ENCODE data around the gene DDX49. TPM values are rescaled to one million over a fixed set of nuclear protein-coding genes. Genes with fewer than 3 reads are reported as not detected.

DDX49 gene
- total RNA-seq, 3 donors from 2014 or later (not counting 1 experiment from before 2014, with no cell fraction given) = 59.3 to 66.9 (median 62.9) TPM

GRCh38 chr19:18878058-18878797 lies 41.3 kb upstream of the DDX49 start:
- H3K27ac Mint-ChIP-seq = no peak overlapping the region
- H3K9me3 ChIP-seq (ENCODE audit: control insufficient read depth, insufficient read depth, low read length) = no peaks in the 10 kb centered on the region
- no peaks in the 10 kb centered on the region for H3K9me3 Mint-ChIP-seq
- no peaks in the 10 kb centered on the region for H3K4me1 ChIP-seq (ENCODE audit: control insufficient read depth, insufficient read depth, low read length)
- H3K27ac ChIP-seq (ENCODE audit: low read length) = no peak overlapping the region
- H3K4me1 Mint-ChIP-seq = peaks cover 0 to 2% of the 10 kb centered on the region in 2 donors
- no peak for DNase-seq
- no peaks in the 10 kb centered on the region for H3K36me3 Mint-ChIP-seq
- H3K36me3 ChIP-seq (ENCODE audit: control insufficient read depth, insufficient read depth, low read length) = no peaks in the 10 kb centered on the region
- no peak overlapping the region for H3K4me3 ChIP-seq (ENCODE audit: low read length)
- no peaks in the 10 kb centered on the region for H3K27me3 Mint-ChIP-seq (ENCODE audit: low read depth in 2 of 2)
- H3K27me3 ChIP-seq (ENCODE audit: control insufficient read depth, insufficient read depth, low read length) = no peaks in the 10 kb centered on the region
- no peak for TF ChIP-seq CTCF (IDR thresholded peaks at IDR 0.05)
- 94% methylated on average over 25 of the region's 25 CpGs for WGBS (ENCODE audit: insufficient coverage)
- no peak for ATAC-seq
- intact Hi-C loops (cut with micrococcal nuclease) = no loop called here
- no peak overlapping the region for H3K4me3 Mint-ChIP-seq

- TF ChIP-seq CTCF (IDR thresholded peaks at IDR 0.05) = no peak
Measured at GRCh38 chr19:18878858-18879578, 40.5 kb upstream of the DDX49 start.

GRCh38 chr19:18879579-18880373 lies 39.7 kb upstream of the DDX49 start:
- Mint-ChIP-seq H3K36me3 (no peaks in the 10 kb centered on the region), H3K4me1 (peaks cover 0 to 4% of the 10 kb centered on the region in 2 donors), H3K9me3 (no peaks in the 10 kb centered on the region), H3K4me3 (no peak overlapping the region), H3K27me3 (ENCODE audit: low read depth in 2 of 2) (no peaks in the 10 kb centered on the region), H3K27ac (no peak overlapping the region)
- Histone ChIP-seq H3K27ac (ENCODE audit: low read length) (no peak overlapping the region), H3K36me3 (ENCODE audit: control insufficient read depth, insufficient read depth, low read length) (no peaks in the 10 kb centered on the region), H3K27me3 (ENCODE audit: control insufficient read depth, insufficient read depth, low read length) (no peaks in the 10 kb centered on the region), H3K4me1 (ENCODE audit: control insufficient read depth, insufficient read depth, low read length) (no peaks in the 10 kb centered on the region), H3K4me3 (ENCODE audit: low read length) (no peak overlapping the region), H3K9me3 (ENCODE audit: control insufficient read depth, insufficient read depth, low read length) (no peaks in the 10 kb centered on the region)
- ATAC-seq = peak; percentile 46 to 81 (median 76)
- DNase-seq = peak in 1 of 2 donors; percentile 52
- intact Hi-C loops (cut with micrococcal nuclease) = no loop called here
- WGBS (ENCODE audit: insufficient coverage) = 73% methylated on average over 13 of the region's 13 CpGs
- no peak for TF ChIP-seq CTCF (IDR thresholded peaks at IDR 0.05)

More at GRCh38 chr19:18878858-18879578, 40.5 kb upstream of the DDX49 start:
- WGBS (ENCODE audit: insufficient coverage) = 90% methylated on average over 34 of the region's 34 CpGs
- H3K9me3 ChIP-seq (ENCODE audit: control insufficient read depth, insufficient read depth, low read length) = no peaks in the 10 kb centered on the region
- intact Hi-C loops (cut with micrococcal nuclease) = no loop called here
- peaks cover 0 to 4% of the 10 kb centered on the region in 2 donors for H3K4me1 Mint-ChIP-seq
- H3K36me3 Mint-ChIP-seq = no peaks in the 10 kb centered on the region
- no peaks in the 10 kb centered on the region for H3K27me3 ChIP-seq (ENCODE audit: control insufficient read depth, insufficient read depth, low read length)
- no peaks in the 10 kb centered on the region for H3K4me1 ChIP-seq (ENCODE audit: control insufficient read depth, insufficient read depth, low read length)
- H3K27ac Mint-ChIP-seq = no peak overlapping the region
- ATAC-seq (no peak), DNase-seq (no peak)
- H3K4me3 ChIP-seq (ENCODE audit: low read length) = no peak overlapping the region
- H3K27ac ChIP-seq (ENCODE audit: low read length) = no peak overlapping the region
- no peaks in the 10 kb centered on the region for H3K9me3 Mint-ChIP-seq
- H3K4me3 Mint-ChIP-seq = no peak overlapping the region
- H3K27me3 Mint-ChIP-seq (ENCODE audit: low read depth in 2 of 2) = no peaks in the 10 kb centered on the region
- H3K36me3 ChIP-seq (ENCODE audit: control insufficient read depth, insufficient read depth, low read length) = no peaks in the 10 kb centered on the region

Measured in natural killer cell (primary cell).